IgD-negative memory B cell (primary cell): Measurements from ENCODE around the gene NUP43. TPM values are rescaled to one million over a fixed set of nuclear protein-coding genes. Genes with fewer than 3 reads are reported as not detected.
"Not testable (repeated sequence)": the region's sequence is repeated elsewhere in the genome, so short reads cannot be mapped to it uniquely, and the experiment has no call there.

Source experiments
- H3K27ac Mint-ChIP-seq, 3 donors: one replicate each; pipeline ENCODE4 v1.8.0; 2020 to 2022; ENCODE audit warnings: mild to moderate bottlenecking in 3 of 3, mixed read lengths in 3 of 3, moderate library complexity in 1 of 3
- H3K27me3 Mint-ChIP-seq: one replicate; pipeline ENCODE4 v1.8.0; 2021; ENCODE audit warnings: mixed read lengths
- H3K36me3 Mint-ChIP-seq: one replicate; pipeline ENCODE4 v1.8.0; 2020; ENCODE audit warnings: mild to moderate bottlenecking, mixed read lengths
- H3K4me1 Mint-ChIP-seq, 3 donors: one replicate each; pipeline ENCODE4 v1.8.0; 2020 to 2022; ENCODE audit warnings: mixed read lengths in 3 of 3, mild to moderate bottlenecking in 1 of 3
- H3K4me3 Mint-ChIP-seq, 4 donors: one replicate each; pipeline ENCODE4 v1.8.0; 2020 to 2022; ENCODE audit warnings: mild to moderate bottlenecking in 4 of 4, mixed read lengths in 4 of 4, moderate library complexity in 3 of 4
- H3K9me3 Mint-ChIP-seq, 3 donors: one replicate each; pipeline ENCODE4 v1.8.0; 2020 to 2021; ENCODE audit warnings: mixed read lengths in 3 of 3, mild to moderate bottlenecking in 1 of 3
- polyA plus RNA-seq: library from polyadenylated mRNA; unstranded; fragments of 300-500 nt; fragmentation: Illumina TruSeq; gene quantifications from one replicate; pipeline ENCODE4 v1.2.3, GENCODE V29; 2021

The NUP43 gene
- polyA plus RNA-seq, 1 donor from 2014 or later, result 5.0 TPM

DNA sequence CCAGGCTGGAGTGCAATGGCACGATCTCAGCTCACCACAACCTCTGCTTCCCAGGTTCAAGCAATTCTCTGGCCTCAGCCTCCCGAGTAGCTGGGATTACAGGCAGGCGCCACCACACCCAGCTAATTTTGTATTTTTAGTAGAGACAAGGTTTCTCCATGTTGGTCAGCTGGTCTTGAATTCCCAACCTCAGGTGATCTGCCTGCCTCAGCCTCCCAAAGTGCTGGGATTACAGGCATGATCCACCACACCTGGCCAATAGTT is 7.0 kb upstream of the NUP43 start:
- not testable (repeated sequence) for H3K27me3 Mint-ChIP-seq, H3K27ac Mint-ChIP-seq, H3K36me3 Mint-ChIP-seq, H3K4me3 Mint-ChIP-seq, H3K9me3 Mint-ChIP-seq
- peaks cover 12 to 28% (median 23%) of the 10 kb centered on the region in 3 donors for H3K4me1 Mint-ChIP-seq

DNA sequence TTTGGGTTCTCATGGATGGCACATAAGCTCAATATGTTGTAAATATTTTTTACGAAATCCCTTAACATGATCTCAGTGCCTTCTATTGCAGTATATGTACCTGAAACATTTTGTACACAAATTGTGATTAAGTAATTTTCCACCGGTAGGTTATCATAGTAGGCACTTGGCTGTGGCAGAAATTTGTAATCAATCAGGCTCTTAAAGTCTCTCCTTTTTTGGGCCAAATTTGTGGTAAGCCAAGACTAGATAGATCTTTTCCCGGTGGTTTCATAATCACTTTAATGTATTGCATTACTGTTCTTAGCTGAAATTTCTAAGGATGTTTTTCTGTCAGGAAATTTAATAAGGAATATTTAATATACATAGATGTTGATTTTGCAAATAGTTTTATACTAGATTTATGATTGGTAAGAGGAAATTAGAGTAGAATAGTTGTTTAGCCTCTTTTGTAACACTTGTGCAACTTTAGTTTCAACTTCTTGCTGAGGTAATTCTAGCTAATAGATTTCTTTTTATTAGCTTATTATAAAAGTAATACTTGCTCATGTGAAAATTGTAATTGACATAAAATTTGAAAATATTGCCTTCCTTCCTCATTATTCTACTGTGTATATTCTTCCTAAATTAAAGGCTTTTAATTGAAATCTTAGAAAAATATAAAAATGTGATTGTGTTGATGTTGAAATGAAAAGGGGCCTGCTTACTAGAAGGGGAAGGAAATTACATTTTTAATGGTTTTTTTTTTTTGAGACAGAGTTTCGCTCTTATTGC is 6.5 kb upstream of the NUP43 start:
- H3K27ac Mint-ChIP-seq, result no peak overlapping the region
- H3K4me1 Mint-ChIP-seq, result peaks cover 12 to 28% (median 23%) of the 10 kb centered on the region in 3 donors
- no peaks in the 10 kb centered on the region for H3K9me3 Mint-ChIP-seq
- H3K4me3 Mint-ChIP-seq, result peak overlapping the region in 2 of 4 donors; percentile 72 to 75
- no peaks in the 10 kb centered on the region for H3K36me3 Mint-ChIP-seq
- no peaks in the 10 kb centered on the region for H3K27me3 Mint-ChIP-seq

DNA sequence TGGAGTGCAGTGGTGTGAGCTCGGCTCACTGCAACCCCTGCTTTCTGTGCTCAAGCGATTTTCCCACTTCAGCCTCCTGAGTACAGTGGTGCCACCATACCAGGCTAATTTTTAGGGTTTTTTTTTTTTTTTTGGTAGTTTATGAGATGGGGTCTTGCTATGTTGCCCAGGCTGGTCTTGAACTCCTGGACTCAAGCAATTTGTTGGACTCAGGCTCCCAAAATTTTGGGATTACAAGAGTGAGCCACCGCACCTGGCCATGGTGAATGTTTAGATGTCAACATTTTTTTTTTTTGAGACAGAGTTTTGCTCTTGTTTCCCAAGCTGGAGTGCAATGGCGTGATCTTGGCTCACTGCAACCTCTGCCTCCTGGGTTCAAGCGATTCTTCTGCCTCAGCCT is 5.6 kb upstream of the NUP43 start:
- H3K27me3 Mint-ChIP-seq, H3K36me3 Mint-ChIP-seq, H3K27ac Mint-ChIP-seq, H3K9me3 Mint-ChIP-seq: not testable (repeated sequence)
- Mint-ChIP-seq H3K4me3 (peak overlapping the region in 3 of 4 donors; percentile 22 to 72 (median 46)), H3K4me1 (peaks cover 17 to 25% (median 25%) of the 10 kb centered on the region in 3 donors)

GRCh38 chr6:149751239-149751638 is 4.9 kb upstream of the NUP43 start:
- no peaks in the 10 kb centered on the region for H3K9me3 Mint-ChIP-seq
- H3K36me3 Mint-ChIP-seq, result no peaks in the 10 kb centered on the region
- H3K27me3 Mint-ChIP-seq, result no peaks in the 10 kb centered on the region
- H3K4me1 Mint-ChIP-seq, result peaks cover 24 to 32% (median 31%) of the 10 kb centered on the region in 3 donors
- H3K4me3 Mint-ChIP-seq, result peak overlapping the region in 1 of 4 donors; percentile 72
- H3K27ac Mint-ChIP-seq, result peak overlapping the region in 1 of 3 donors; percentile 91

DNA sequence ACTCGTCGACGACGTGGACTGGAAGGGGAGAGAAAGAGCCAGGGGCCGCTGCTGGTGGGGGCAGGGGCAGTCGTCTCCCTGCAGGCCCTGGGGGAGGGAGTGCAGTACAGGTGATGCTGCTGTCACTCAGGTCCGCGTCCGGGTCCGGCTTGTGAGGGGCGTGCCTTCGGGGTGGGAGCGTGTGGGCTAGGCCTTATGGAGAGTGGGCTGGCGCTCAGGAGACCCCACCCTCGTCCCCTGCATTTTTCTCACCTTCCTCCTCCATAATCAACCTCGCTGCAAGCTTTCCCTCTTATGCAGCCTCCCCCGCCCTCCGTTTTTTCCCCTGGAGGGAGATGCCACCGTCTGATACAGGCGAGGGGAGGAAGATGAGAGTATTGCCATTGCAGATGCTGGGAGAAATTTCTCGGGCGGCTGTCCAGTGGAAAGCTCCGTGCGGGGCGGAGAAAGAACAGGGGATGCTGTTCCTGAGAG is 3.8 kb upstream of the NUP43 start:
- Mint-ChIP-seq H3K4me1 (peaks cover 24 to 34% (median 28%) of the 10 kb centered on the region in 3 donors), H3K36me3 (no peaks in the 10 kb centered on the region), H3K27me3 (no peaks in the 10 kb centered on the region), H3K9me3 (no peaks in the 10 kb centered on the region), H3K27ac (peak overlapping the region; percentile 86 to 91 (median 86)), H3K4me3 (peak overlapping the region; percentile 90 to 95 (median 94))

DNA sequence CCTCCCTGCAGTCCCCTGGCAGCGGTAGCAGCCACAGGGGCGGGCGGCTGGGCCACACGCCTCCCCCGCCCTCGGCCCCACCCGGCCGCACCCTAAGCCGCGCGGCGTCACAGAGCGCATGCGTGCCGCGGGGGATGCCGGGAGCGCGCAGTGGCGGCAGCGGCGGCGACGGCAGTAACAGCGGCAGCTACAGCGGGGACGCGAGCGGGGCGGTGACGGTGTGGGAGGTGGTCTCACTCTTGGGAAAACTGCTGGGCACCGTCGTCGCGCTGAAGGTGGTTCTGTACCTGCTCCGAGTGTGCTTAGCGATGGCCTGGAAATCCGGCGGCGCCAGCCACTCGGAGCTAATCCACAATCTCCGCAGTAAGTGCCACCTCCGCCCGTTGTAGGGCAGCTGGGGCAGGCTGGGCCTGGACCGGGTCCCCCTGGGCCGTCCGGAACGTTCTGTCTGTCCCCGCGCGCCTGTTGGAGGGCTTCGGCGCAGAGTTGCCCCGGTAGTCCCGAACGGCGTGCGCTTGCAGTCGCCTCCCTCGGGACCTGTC is 3.3 kb upstream of the NUP43 start, which contains the start of gene PCMT1:
Gene PCMT1, plus strand, starts transcription at position 148 of the 542 bp plus-strand sequence. Its CDS starts 161 bp downstream, at position 309.
- Mint-ChIP-seq H3K4me3 (peak within 1 kb of the TSS; percentile 90 to 95 (median 94)), H3K27me3 (no peaks in the 10 kb centered on the region), H3K36me3 (no peaks in the 10 kb centered on the region), H3K4me1 (peaks cover 24 to 31% (median 25%) of the 10 kb centered on the region in 3 donors), H3K27ac (peak within 1 kb of the TSS; percentile 86 to 91 (median 86)), H3K9me3 (no peaks in the 10 kb centered on the region)

DNA sequence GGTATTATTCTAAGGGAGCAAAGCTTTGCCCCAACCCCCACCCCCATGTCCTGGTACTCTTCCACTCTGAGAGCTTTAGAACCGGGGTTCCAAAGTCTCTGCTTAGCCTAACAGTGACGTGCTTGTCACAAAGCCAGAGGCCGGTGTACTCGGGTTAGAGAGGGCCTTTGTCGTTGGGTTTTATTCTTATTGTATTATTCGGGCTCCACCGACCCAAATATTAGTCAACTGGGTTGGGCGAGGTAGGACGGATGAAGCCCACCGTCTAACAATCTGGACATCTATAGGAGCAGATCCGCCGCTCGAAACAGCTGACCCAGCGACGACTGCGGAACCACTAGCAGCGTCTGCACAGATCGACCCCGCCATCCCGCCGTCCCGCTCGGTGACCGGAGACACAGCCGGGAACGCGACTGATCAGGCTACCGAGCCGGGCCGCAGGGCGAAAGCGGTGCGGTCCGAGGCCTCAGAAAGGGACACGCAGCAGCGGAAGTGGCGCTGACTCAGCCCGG is 2.8 kb upstream of the NUP43 start:
- not testable (repeated sequence) for H3K27me3 Mint-ChIP-seq, H3K36me3 Mint-ChIP-seq, H3K9me3 Mint-ChIP-seq
- Mint-ChIP-seq H3K27ac (peak overlapping the region; percentile 62 to 91 (median 86)), H3K4me1 (peaks cover 24 to 27% (median 25%) of the 10 kb centered on the region in 3 donors), H3K4me3 (peak overlapping the region; percentile 90 to 95 (median 94))

- not testable (repeated sequence) for H3K27me3 Mint-ChIP-seq, H3K9me3 Mint-ChIP-seq, H3K36me3 Mint-ChIP-seq
- peaks cover 15 to 19% (median 17%) of the 10 kb centered on the region in 3 donors for H3K4me1 Mint-ChIP-seq
- peak overlapping the region; percentile 94 to 98 (median 96) for H3K4me3 Mint-ChIP-seq
- peak overlapping the region; percentile 83 to 96 (median 91) for H3K27ac Mint-ChIP-seq
These were observed 1.1 kb downstream of the NUP43 start for GRCh38 chr6:149745252-149745651.

DNA sequence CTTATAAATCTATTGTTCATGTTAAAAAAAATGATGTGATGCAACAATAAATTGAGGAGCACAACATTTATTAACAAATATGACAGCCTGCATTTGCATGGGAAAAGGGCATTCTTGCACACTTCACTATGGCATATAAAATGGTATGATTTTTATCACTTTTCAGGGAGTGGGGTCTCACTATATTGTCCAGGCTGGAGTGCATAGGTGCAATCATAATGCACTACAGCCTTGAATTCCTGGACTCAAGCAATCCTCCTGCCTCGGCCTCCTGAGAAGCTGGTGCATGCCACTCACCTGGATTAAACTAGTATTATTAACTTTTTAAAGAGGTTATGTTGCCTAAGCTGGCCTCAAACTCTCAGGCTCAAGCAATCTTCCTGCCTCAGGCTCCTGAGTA is 11.4 kb downstream of the NUP43 start:
- no peaks in the 10 kb centered on the region for H3K9me3 Mint-ChIP-seq
- H3K27ac Mint-ChIP-seq, result no peak overlapping the region
- peaks cover 0 to 3% (median 3%) of the 10 kb centered on the region in 3 donors for H3K4me1 Mint-ChIP-seq
- H3K36me3 Mint-ChIP-seq, result peaks cover 7% of the 10 kb centered on the region
- H3K4me3 Mint-ChIP-seq, result no peak overlapping the region
- H3K27me3 Mint-ChIP-seq, result no peaks in the 10 kb centered on the region

DNA sequence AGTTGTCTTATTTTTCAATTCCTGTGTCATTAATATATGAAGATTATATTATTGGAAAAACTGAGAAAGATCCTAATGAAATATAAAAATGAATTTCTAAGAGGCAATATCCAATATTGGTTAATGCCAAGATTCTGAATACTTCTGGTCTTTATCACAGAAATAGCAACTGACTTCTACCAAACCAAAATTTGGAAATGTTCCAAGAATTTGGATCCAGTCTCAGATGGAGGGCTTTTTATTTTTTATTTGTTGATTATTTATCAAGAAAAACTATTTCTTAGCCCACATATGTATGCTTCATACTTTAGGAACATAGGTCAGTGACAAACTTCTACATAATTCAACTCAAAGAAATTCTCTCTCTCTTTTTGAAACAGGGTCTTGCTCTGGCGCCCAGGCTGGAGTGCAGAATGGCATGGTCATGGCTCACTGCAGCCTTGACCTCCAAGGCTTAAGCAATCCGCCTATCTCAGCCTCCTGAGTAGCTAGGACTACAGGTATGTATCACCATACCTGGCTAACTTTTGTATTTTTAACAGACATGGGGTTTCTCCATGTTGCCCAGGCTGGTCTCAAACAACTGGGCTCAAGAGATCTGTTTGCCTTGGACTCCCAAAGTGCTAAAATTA is 13.1 kb downstream of the NUP43 start:
- Mint-ChIP-seq H3K36me3 (peaks cover 4% of the 10 kb centered on the region), H3K9me3 (no peaks in the 10 kb centered on the region), H3K27ac (no peak overlapping the region), H3K4me3 (no peak overlapping the region), H3K4me1 (peaks cover 0 to 4% (median 0%) of the 10 kb centered on the region in 3 donors), H3K27me3 (no peaks in the 10 kb centered on the region)

DNA sequence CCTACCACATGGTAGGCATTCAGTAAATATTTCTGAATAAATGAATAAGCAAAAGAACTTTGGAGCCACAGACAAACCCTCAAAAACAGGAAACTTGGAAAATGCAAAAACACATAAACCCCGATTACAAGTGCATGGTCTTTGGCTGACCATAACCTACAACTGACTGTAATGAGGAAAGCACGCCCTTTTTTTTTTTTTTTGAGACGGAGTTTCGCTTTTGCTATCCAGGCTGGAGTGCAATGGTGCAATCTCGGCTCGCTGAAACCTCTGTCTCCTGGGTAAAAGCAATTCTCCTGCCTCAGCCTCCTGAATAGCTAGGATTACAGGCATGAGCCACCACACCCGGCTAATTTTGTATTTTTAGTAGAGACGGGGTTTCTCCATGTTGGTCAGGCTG is 16.5 kb downstream of the NUP43 start:
- Mint-ChIP-seq H3K27ac (no peak overlapping the region), H3K36me3 (peaks cover 2% of the 10 kb centered on the region), H3K4me1 (peaks cover 0 to 7% (median 0%) of the 10 kb centered on the region in 3 donors), H3K9me3 (no peaks in the 10 kb centered on the region), H3K27me3 (no peaks in the 10 kb centered on the region), H3K4me3 (no peak overlapping the region)

DNA sequence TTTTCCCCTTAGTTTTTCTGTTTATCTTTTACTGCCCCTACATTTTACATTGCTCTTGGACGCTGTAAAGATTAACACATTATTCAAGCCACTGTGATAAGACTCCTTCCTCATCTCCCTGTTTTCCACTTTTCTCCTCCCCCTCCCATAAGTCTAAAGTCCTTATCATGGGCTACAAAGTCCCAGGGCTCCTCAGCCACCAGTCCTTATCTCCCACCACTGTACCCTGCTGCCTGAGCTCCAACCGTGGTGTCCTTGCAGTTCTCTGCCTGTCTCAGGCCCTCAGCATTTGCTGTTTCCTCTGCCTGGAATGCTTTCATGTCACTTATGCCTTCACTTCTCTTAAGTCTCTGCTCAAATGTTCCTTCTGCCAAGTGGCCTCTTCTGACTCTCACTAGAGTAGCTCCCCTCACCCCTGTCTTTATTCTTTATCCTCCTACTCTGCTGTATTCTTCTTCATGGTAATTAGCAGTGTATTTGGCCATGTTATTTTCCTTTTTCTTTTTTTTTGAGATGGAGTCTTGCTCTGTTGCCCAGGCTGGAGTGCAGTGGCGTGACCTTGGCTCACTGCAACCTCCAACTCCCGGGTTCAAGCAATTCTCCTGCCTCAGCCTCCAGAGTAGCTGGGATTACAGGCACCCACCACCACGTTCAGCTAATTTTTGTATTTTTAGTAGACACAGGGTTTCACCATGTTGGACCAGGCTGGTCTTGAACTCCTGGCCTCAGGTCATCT is 17.7 kb downstream of the NUP43 start:
- peaks cover 0 to 9% (median 0%) of the 10 kb centered on the region in 3 donors for H3K4me1 Mint-ChIP-seq
- peaks cover 5% of the 10 kb centered on the region for H3K36me3 Mint-ChIP-seq
- no peaks in the 10 kb centered on the region for H3K9me3 Mint-ChIP-seq
- no peaks in the 10 kb centered on the region for H3K27me3 Mint-ChIP-seq
- peak overlapping the region in 1 of 3 donors; percentile 76 for H3K27ac Mint-ChIP-seq
- peak overlapping the region in 2 of 4 donors; percentile 9 to 69 for H3K4me3 Mint-ChIP-seq

DNA sequence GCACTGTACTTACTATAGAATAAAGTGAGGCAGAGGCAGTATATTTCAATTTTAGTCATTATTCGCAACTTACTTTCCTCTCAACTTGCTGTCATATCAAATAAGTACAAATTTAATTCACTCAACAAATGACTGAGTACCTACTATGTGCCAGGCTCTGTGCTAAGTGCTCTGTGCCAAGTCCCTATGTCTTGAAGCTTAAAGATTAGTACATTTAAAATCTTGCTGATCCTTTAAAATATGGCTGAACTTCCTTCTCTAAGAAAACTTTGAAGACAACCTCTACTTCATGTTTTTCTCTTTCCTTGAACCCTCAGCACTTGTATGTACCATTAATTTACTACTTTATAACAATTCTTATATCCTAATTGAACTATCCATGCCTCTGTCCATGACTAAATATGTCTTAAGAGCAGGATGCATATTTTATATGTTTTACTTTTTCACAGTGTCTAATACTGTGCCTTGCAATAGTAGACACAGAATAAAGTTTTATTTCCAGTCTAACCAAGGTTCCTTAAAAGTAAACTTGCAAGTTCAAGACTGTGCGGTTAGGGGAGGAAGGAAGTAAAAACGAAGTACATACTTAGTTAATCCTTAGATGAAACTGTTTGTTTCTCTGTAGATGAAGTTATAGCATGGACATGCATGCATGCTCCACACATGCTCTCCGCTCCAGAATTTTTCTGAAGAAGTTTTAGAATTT is 18.4 kb downstream of the NUP43 start:
- Mint-ChIP-seq H3K27me3 (no peaks in the 10 kb centered on the region), H3K27ac (peak overlapping the region in 1 of 3 donors; percentile 76), H3K9me3 (no peaks in the 10 kb centered on the region), H3K4me1 (peaks cover 0 to 9% (median 0%) of the 10 kb centered on the region in 3 donors), H3K4me3 (peak overlapping the region in 1 of 4 donors; percentile 69), H3K36me3 (peaks cover 5% of the 10 kb centered on the region)

DNA sequence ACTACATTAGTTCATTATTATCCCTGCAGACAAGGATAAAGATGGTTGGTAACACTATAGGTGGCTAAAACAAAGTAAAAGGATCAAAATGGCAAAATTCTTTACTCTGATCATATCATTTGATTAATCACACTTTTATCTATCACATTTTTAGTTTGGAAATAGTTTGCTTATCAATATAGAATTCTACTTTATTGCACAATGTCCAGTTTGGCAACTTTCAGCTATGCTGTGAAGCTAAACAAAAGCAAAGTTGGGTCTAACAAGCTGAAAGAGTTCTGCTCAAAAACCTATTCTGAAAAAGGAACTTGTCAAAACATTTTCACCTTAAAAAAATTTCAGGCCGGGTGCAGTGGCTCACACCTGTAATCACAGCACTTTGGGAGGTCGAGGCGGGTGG is 20.5 kb downstream of the NUP43 start:
- no peaks in the 10 kb centered on the region for H3K9me3 Mint-ChIP-seq
- no peak overlapping the region for H3K27ac Mint-ChIP-seq
- no peaks in the 10 kb centered on the region for H3K27me3 Mint-ChIP-seq
- no peak overlapping the region for H3K4me3 Mint-ChIP-seq
- peaks cover 0 to 9% (median 0%) of the 10 kb centered on the region in 3 donors for H3K4me1 Mint-ChIP-seq
- H3K36me3 Mint-ChIP-seq, result peaks cover 3% of the 10 kb centered on the region
